Astrocyte (in vitro differentiated cells and primary cell): Measurements from ENCODE around the gene MAP1S. TPM values are rescaled to one million over a fixed set of nuclear protein-coding genes. Genes with fewer than 3 reads are reported as not detected.
"Not testable (repeated sequence)": the region's sequence is repeated elsewhere in the genome, so short reads cannot be mapped to it uniquely, and the experiment has no call there.

Source experiments
- DNase-seq: peaks from one replicate; pipeline ENCODE4 v3.0.0-alpha.2; 2010; ENCODE audit warnings: low read depth
- FAIRE-seq: peaks from 2 replicates; lab custom pipeline; 2011; peaks lifted over from hg19 to GRCh38; lab: Jason Lieb, UNC
- H2AFZ ChIP-seq: 2 replicates; pipeline ENCODE4 v1.6.0; 2012; ENCODE audit warnings: low read depth, low read length, inconsistent platforms
- H3K27ac ChIP-seq: 2 replicates; pipeline ENCODE4 v1.5.1; 2011; ENCODE audit warnings: low read depth, low read length, inconsistent platforms
- H3K27me3 ChIP-seq: 2 replicates; pipeline ENCODE4 v1.6.0; 2011; ENCODE audit warnings: low read length, inconsistent platforms; ENCODE audit not compliant: insufficient read depth
- H3K36me3 ChIP-seq: 2 replicates; pipeline ENCODE4 v1.5.1; 2011; ENCODE audit warnings: low read length, inconsistent platforms; ENCODE audit not compliant: insufficient read depth
- H3K4me1 ChIP-seq: 2 replicates; pipeline ENCODE4 v1.5.1; 2011; ENCODE audit warnings: low read length, inconsistent platforms; ENCODE audit not compliant: insufficient read depth
- H3K4me2 ChIP-seq: 2 replicates; pipeline ENCODE4 v1.6.0; 2012; ENCODE audit warnings: low read length, inconsistent platforms
- H3K4me3 ChIP-seq: 2 replicates; pipeline ENCODE4 v1.5.1; 2011; ENCODE audit warnings: low read depth, mild to moderate bottlenecking, low read length, inconsistent platforms; ENCODE audit not compliant: insufficient read depth
- H3K79me2 ChIP-seq: 2 replicates; pipeline ENCODE4 v1.6.0; 2012; ENCODE audit warnings: mild to moderate bottlenecking, low read length, inconsistent platforms; ENCODE audit not compliant: insufficient read depth
- H3K9ac ChIP-seq: 2 replicates; pipeline ENCODE4 v1.6.0; 2012; ENCODE audit warnings: mild to moderate bottlenecking, low read length, inconsistent platforms
- H3K9me3 ChIP-seq: 2 replicates; pipeline ENCODE4 v1.5.1; 2012; ENCODE audit warnings: low read depth, mild to moderate bottlenecking, low read length, inconsistent platforms; ENCODE audit not compliant: insufficient read depth
- H4K20me1 ChIP-seq: 2 replicates; pipeline ENCODE4 v1.6.0; 2012; ENCODE audit warnings: low read length, inconsistent platforms; ENCODE audit not compliant: insufficient read depth
- H3K27ac Mint-ChIP-seq: one replicate; pipeline ENCODE4 v1.8.0; 2021; ENCODE audit warnings: mild to moderate bottlenecking, mixed read lengths; ENCODE audit not compliant: unreplicated experiment
- H3K27me3 Mint-ChIP-seq: one replicate; pipeline ENCODE4 v1.8.0; 2021; ENCODE audit warnings: low read depth, mixed read lengths; ENCODE audit not compliant: unreplicated experiment
- H3K36me3 Mint-ChIP-seq: one replicate; pipeline ENCODE4 v1.8.0; 2021; ENCODE audit warnings: low read depth, mixed read lengths; ENCODE audit not compliant: unreplicated experiment
- H3K4me1 Mint-ChIP-seq: one replicate; pipeline ENCODE4 v1.8.0; 2021; ENCODE audit warnings: low read depth, mixed read lengths; ENCODE audit not compliant: unreplicated experiment
- H3K4me3 Mint-ChIP-seq: one replicate; pipeline ENCODE4 v1.8.0; 2021; ENCODE audit warnings: mild to moderate bottlenecking, moderate library complexity, mixed read lengths; ENCODE audit not compliant: unreplicated experiment
- H3K9me3 Mint-ChIP-seq: one replicate; pipeline ENCODE4 v1.8.0; 2021; ENCODE audit warnings: mild to moderate bottlenecking, mixed read lengths; ENCODE audit not compliant: unreplicated experiment
- EZH2 ChIP-seq: IDR thresholded peaks from 2 replicates; pipeline ENCODE4 v1.6.1; 2012; ENCODE audit warnings: mild to moderate bottlenecking, low read length, inconsistent platforms; ENCODE audit not compliant: insufficient read depth
- total RNA-seq: library from RNA; stranded (reverse); gene quantifications from 2 replicates; pipeline ENCODE4 v1.2.1, GENCODE V29; 2021
- TF ChIP-seq, protein P1 (sequence below): IDR thresholded peaks from 2 replicates; pipeline ENCODE4 v1.5.1; 2011; ENCODE audit warnings: low read depth, mild to moderate bottlenecking, inconsistent platforms, low read length, moderate library complexity; ENCODE audit not compliant: insufficient read depth

MAP1S gene
- total RNA-seq, 1 donor from 2014 or later, result 82.2 TPM

DNA sequence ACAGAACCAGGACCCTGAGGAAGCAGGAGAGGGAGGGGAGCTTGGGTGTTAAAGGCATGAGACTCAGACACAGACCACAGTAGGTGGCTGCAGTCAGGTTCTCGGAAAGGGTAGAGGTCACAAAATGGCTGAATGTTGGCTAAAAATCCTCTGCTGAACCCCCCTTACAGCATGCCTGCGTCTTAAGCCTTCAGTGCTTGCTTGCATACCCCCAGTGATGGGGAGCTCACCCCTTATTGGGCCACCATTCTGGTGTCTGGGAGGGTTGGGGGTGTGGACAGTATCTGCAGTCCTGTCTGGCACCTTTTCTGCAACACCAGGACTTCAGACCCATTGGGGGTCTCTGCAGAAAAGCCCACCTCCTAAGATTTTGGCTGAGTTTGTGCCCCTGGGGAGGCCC lies 61.5 kb downstream of the MAP1S start:
- H3K4me3 ChIP-seq, result no peak overlapping the region
- no peak overlapping the region for H3K4me2 ChIP-seq
- H4K20me1 ChIP-seq, result no peaks in the 10 kb centered on the region
- Mint-ChIP-seq H3K36me3 (no peaks in the 10 kb centered on the region), H3K27me3 (peaks cover 15% of the 10 kb centered on the region), H3K4me3 (no peak overlapping the region), H3K4me1 (no peaks in the 10 kb centered on the region), H3K27ac (no peak overlapping the region), H3K9me3 (peaks cover 5% of the 10 kb centered on the region)
- H3K4me1 ChIP-seq, result no peaks in the 10 kb centered on the region
- no peaks in the 10 kb centered on the region for H3K79me2 ChIP-seq
- no peaks in the 10 kb centered on the region for H3K27me3 ChIP-seq
- H3K9me3 ChIP-seq, result no peaks in the 10 kb centered on the region
- TF ChIP-seq, protein P1, sequence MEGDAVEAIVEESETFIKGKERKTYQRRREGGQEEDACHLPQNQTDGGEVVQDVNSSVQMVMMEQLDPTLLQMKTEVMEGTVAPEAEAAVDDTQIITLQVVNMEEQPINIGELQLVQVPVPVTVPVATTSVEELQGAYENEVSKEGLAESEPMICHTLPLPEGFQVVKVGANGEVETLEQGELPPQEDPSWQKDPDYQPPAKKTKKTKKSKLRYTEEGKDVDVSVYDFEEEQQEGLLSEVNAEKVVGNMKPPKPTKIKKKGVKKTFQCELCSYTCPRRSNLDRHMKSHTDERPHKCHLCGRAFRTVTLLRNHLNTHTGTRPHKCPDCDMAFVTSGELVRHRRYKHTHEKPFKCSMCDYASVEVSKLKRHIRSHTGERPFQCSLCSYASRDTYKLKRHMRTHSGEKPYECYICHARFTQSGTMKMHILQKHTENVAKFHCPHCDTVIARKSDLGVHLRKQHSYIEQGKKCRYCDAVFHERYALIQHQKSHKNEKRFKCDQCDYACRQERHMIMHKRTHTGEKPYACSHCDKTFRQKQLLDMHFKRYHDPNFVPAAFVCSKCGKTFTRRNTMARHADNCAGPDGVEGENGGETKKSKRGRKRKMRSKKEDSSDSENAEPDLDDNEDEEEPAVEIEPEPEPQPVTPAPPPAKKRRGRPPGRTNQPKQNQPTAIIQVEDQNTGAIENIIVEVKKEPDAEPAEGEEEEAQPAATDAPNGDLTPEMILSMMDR, result no peak
- TF ChIP-seq EZH2, result no peak
- H3K36me3 ChIP-seq, result no peaks in the 10 kb centered on the region
- no peak overlapping the region for H3K27ac ChIP-seq
- no peak overlapping the region for H2AFZ ChIP-seq
- no peak for DNase-seq
- H3K9ac ChIP-seq, result no peak overlapping the region
- no peak for FAIRE-seq

DNA sequence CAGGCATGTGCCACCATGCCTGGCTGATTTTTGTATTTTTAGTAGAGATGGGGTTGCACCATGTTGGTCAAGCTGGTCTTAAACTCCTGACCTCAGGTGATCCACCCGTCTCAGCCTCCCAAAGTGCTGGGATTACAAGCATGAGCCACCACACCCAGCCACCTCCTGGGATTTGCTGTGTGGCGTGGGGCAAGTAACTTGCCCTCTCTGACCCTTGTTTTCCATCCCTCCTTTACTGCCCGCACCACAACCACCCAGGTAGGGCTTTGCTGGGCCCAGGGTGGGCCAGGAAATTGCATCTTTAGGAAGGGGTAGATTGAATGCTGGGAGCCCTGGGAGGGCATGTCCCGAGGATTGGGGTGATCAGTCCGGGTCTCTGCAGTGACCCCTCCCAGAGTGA lies 64.4 kb downstream of the MAP1S start:
- H3K27me3 Mint-ChIP-seq, H3K36me3 Mint-ChIP-seq, H2AFZ ChIP-seq, H3K4me1 Mint-ChIP-seq, H3K27me3 ChIP-seq, H3K27ac Mint-ChIP-seq, H3K9me3 ChIP-seq, H3K4me3 ChIP-seq, H3K9ac ChIP-seq, H3K4me1 ChIP-seq, H3K9me3 Mint-ChIP-seq, H3K4me2 ChIP-seq, H4K20me1 ChIP-seq, DNase-seq, H3K36me3 ChIP-seq, H3K79me2 ChIP-seq, H3K27ac ChIP-seq, H3K4me3 Mint-ChIP-seq, FAIRE-seq: not testable (repeated sequence)

Other genes with a start within 250 kb of the MAP1S start
- 9.5 and 10.5 TPM in 2 replicates for gene SLC27A1, start 249.0 kb upstream of the MAP1S start, total RNA-seq
- gene PGLS, start 207.8 kb upstream of the MAP1S start, total RNA-seq, result 102 and 109 TPM in 2 replicates
- gene COLGALT1, start 163.8 kb upstream of the MAP1S start, total RNA-seq, result 137 and 152 TPM in 2 replicates
- 1.2 and 1.4 TPM in 2 replicates for gene UNC13A, start 31.1 kb upstream of the MAP1S start, total RNA-seq
- 1.7 and 2.0 TPM in 2 replicates for gene FCHO1, start 32.0 kb downstream of the MAP1S start, total RNA-seq
- 0.36 TPM in 1 of 2 replicates, not detected in the other for gene B3GNT3, start 75.7 kb downstream of the MAP1S start, total RNA-seq
- gene INSL3, start 102.0 kb downstream of the MAP1S start, total RNA-seq, result not detected in 2 replicates
- gene JAK3, start 128.5 kb downstream of the MAP1S start, total RNA-seq, result 1.00 and 1.8 TPM in 2 replicates
- 1,839 and 1,909 TPM in 2 replicates for gene RPL18A, start 140.4 kb downstream of the MAP1S start, total RNA-seq
- not detected in 2 replicates for gene SLC5A5, start 152.5 kb downstream of the MAP1S start, total RNA-seq
- gene CCDC124, start 213.5 kb downstream of the MAP1S start, total RNA-seq, result 91.0 and 97.3 TPM in 2 replicates
- gene KCNN1, start 247.6 kb downstream of the MAP1S start, total RNA-seq, result 1.5 and 1.6 TPM in 2 replicates